C4-2B (cell line): ENCODE measurements around the gene UHRF1.

Source experiments
- ZFX ChIP-seq: fragments of 450-650 bp; IDR thresholded peaks from 2 replicates; pipeline ENCODE4 v1.6.1; 2017
- TF ChIP-seq, protein P1 (sequence below): fragments of 450-650 bp; conservative IDR thresholded peaks from 2 replicates; pipeline ENCODE4 v1.5.1; 2017; ENCODE audit warnings: mild to moderate bottlenecking

DNA sequence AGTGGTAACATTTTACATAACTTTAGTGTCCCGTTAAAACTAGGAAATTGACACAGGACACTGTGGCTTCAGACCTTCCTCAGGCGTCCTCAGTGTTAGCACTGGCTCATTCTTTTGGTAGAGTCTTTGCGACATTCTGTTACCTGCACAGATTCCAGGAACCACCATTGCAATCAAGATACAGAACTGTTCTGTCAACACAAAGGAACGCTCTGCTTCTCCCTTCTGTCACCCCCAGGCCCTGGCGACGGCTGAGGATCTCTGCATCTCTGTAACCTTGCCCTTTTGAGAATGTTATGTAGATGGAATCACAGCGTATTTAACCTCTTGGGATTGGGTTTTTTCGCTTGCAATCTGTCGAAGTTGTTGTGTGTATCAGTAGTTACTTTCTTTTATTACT, 82.2 kb downstream of the UHRF1 start:
- TF ChIP-seq, protein P1, sequence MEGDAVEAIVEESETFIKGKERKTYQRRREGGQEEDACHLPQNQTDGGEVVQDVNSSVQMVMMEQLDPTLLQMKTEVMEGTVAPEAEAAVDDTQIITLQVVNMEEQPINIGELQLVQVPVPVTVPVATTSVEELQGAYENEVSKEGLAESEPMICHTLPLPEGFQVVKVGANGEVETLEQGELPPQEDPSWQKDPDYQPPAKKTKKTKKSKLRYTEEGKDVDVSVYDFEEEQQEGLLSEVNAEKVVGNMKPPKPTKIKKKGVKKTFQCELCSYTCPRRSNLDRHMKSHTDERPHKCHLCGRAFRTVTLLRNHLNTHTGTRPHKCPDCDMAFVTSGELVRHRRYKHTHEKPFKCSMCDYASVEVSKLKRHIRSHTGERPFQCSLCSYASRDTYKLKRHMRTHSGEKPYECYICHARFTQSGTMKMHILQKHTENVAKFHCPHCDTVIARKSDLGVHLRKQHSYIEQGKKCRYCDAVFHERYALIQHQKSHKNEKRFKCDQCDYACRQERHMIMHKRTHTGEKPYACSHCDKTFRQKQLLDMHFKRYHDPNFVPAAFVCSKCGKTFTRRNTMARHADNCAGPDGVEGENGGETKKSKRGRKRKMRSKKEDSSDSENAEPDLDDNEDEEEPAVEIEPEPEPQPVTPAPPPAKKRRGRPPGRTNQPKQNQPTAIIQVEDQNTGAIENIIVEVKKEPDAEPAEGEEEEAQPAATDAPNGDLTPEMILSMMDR, result no peak
- TF ChIP-seq ZFX, result no peak
